GM12872 (cell line): ENCODE results near the gene G2E3.

ENCODE experiments used
- TF ChIP-seq, protein P1 (sequence below): IDR thresholded peaks from 3 replicates; pipeline ENCODE4 v1.5.1; 2011; ENCODE audit warnings: low read depth, mild to moderate bottlenecking, low read length, moderate library complexity; ENCODE audit not compliant: insufficient read depth

G2E3 gene

GRCh38 chr14:30596935-30597334 lies 38.0 kb downstream of the G2E3 start:
- TF ChIP-seq, protein P1, sequence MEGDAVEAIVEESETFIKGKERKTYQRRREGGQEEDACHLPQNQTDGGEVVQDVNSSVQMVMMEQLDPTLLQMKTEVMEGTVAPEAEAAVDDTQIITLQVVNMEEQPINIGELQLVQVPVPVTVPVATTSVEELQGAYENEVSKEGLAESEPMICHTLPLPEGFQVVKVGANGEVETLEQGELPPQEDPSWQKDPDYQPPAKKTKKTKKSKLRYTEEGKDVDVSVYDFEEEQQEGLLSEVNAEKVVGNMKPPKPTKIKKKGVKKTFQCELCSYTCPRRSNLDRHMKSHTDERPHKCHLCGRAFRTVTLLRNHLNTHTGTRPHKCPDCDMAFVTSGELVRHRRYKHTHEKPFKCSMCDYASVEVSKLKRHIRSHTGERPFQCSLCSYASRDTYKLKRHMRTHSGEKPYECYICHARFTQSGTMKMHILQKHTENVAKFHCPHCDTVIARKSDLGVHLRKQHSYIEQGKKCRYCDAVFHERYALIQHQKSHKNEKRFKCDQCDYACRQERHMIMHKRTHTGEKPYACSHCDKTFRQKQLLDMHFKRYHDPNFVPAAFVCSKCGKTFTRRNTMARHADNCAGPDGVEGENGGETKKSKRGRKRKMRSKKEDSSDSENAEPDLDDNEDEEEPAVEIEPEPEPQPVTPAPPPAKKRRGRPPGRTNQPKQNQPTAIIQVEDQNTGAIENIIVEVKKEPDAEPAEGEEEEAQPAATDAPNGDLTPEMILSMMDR, result no peak

- TF ChIP-seq, protein P1, result no peak
Observed at GRCh38 chr14:30597504-30597903, 38.5 kb downstream of the G2E3 start.

- TF ChIP-seq, protein P1, result no peak
Observed at GRCh38 chr14:30600922-30601918, 42.3 kb downstream of the G2E3 start.

DNA sequence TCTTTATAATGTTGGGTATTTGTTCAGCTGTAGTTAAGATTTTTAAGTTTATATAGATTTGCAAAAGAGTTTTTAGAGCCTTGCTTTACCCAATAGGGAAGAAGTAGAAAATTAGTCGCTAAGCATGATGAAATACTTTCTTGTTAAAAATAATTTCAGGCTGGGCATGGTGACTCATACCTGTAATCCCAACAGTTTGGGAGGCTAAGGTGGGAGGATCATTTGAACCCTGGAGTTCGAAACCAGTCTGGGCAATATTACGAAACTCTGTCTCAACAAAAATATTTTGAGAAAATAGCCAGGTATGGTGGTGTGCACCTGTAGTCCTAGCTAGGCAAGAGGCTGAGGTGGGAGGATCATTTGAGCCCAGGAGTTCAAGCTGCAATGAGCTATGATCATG lies 44.4 kb downstream of the G2E3 start:
- TF ChIP-seq, protein P1, result no peak

DNA sequence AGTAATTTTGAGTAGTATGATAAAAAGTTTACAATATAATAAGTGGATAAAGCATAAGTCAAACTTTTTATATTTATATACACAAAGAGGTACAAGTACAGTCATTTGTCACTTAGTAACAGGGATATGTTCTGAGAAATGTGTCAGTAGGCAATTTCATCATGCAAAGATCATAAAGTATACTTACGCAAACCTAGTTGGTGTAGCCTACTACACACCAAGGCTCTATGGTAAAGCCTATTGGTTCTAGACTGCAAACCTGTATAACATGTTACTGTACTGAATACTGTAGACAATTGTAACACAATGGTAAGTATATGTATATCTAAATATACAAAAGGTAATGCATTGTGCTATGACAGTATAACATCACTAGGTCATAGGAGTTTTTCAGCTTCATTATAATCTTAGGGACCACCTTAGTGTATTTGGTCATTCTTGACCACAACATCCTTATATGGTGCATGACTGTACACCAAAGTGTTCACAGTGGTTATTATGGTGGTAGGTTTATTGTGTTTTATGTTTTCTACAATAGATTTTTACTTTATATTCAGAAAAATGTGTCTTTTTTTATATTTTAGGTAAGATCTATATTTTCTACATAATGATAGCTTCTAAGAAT lies 48.3 kb downstream of the G2E3 start:
- TF ChIP-seq, protein P1, result no peak

DNA sequence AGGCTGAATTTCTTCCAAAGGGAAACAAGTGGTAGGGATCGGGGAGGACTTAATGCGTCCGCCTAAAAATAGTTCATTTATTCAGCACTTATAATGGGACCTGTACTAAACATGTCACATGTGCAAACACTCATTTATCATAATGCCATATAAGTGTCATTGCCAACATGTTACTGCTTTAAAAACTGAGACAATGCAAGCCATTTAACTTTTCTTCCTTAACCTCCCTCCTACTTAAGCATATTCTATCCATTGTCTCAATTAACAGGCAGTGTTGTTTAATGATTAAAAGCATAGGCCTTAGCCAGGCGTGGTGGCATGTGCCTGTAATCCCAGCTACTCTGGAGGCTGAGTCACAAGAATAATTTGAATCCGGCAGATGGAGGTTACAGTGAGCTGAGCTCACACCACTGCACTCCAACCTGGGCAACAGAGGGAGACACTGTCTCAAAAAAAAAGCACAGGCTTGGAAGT lies 49.6 kb downstream of the G2E3 start:
- TF ChIP-seq, protein P1, result no peak

- TF ChIP-seq, protein P1, result no peak
Observed at GRCh38 chr14:30610787-30611343, 51.9 kb downstream of the G2E3 start.
